Esophagus (tissue), 2 donors: ENCODE measurements around the gene SPACDR. TPM values are rescaled to one million over a fixed set of nuclear protein-coding genes. Genes with fewer than 3 reads are reported as not detected.

ENCODE experiments used
- H3K27ac ChIP-seq, 2 donors: one replicate each; pipeline ENCODE4 v1.5.1; 2013; ENCODE audit warnings: low read depth in 2 of 2, mild to moderate bottlenecking in 2 of 2, inconsistent platforms in 1 of 2, low read length in 1 of 2, moderate library complexity in 1 of 2
- H3K27me3 ChIP-seq, 2 donors: one replicate each; pipeline ENCODE4 v1.6.1; 2013; ENCODE audit warnings: low read length in 2 of 2, control low read depth in 1 of 2, mild to moderate bottlenecking in 1 of 2; ENCODE audit not compliant: insufficient read depth in 2 of 2, control insufficient read depth in 1 of 2
- H3K36me3 ChIP-seq, 2 donors: one replicate each; pipeline ENCODE4 v1.6.1; 2013; ENCODE audit warnings: low read length in 1 of 2; ENCODE audit not compliant: control insufficient read depth in 2 of 2, insufficient read depth in 2 of 2
- H3K4me1 ChIP-seq, 2 donors: one replicate each; pipeline ENCODE4 v1.6.1; 2013; ENCODE audit warnings: low read length in 1 of 2; ENCODE audit not compliant: control insufficient read depth in 2 of 2, insufficient read depth in 2 of 2
- H3K4me3 ChIP-seq, 2 donors: one replicate each; pipeline ENCODE4 v1.5.1; 2013; ENCODE audit warnings: low read length in 2 of 2, mild to moderate bottlenecking in 2 of 2, low read depth in 1 of 2, moderate library complexity in 1 of 2
- H3K9me3 ChIP-seq, 2 donors: one replicate each; pipeline ENCODE4 v1.6.1; 2013; ENCODE audit warnings: mild to moderate bottlenecking in 2 of 2, low read depth in 1 of 2, low read length in 1 of 2, moderate library complexity in 1 of 2; ENCODE audit not compliant: control insufficient read depth in 2 of 2, insufficient read depth in 1 of 2
- WGBS, 2 donors: extraction: QIAGEN DNeasy Blood & Tissue Kit; methylation state at CpG; one replicate each; pipeline ENCODE4 v1.1.7; 2013; 5-methylcytosine and 5-hydroxymethylcytosine counted together
- polyA plus RNA-seq, 2 donors: library from polyadenylated mRNA; stranded (reverse); fragments of 200-250 nt; gene quantifications; one replicate each; pipeline ENCODE4 v1.2.3, GENCODE V29; 2013
- donor health status: healthy with polysubstance abuse.
- donor health status: Bipolar disorder and iron deficiency.

The SPACDR gene
- polyA plus RNA-seq, 2 donors, result 0.31 to 0.65 TPM

- no peaks in the 10 kb centered on the region for H3K4me1 ChIP-seq
- H3K9me3 ChIP-seq, result no peaks in the 10 kb centered on the region
- no peak overlapping the region for H3K27ac ChIP-seq
- H3K36me3 ChIP-seq, result no peaks in the 10 kb centered on the region
- no peaks in the 10 kb centered on the region for H3K27me3 ChIP-seq
- 65 to 72% methylated on average over 1 of the region's 1 CpG for WGBS, 2 donors
- H3K4me3 ChIP-seq, result no peak overlapping the region
Measured at GRCh38 chr7:100419660-100420226, 44.3 kb downstream of the SPACDR start.

GRCh38 chr7:100418930-100419659, 45.0 kb downstream of the SPACDR start:
- no peaks in the 10 kb centered on the region for H3K4me1 ChIP-seq
- no peaks in the 10 kb centered on the region for H3K9me3 ChIP-seq
- no peak overlapping the region for H3K27ac ChIP-seq
- H3K36me3 ChIP-seq, result no peaks in the 10 kb centered on the region
- no peak overlapping the region for H3K4me3 ChIP-seq
- 86 to 87% methylated on average over 1 of the region's 1 CpG for WGBS, 2 donors
- H3K27me3 ChIP-seq, result no peaks in the 10 kb centered on the region

DNA sequence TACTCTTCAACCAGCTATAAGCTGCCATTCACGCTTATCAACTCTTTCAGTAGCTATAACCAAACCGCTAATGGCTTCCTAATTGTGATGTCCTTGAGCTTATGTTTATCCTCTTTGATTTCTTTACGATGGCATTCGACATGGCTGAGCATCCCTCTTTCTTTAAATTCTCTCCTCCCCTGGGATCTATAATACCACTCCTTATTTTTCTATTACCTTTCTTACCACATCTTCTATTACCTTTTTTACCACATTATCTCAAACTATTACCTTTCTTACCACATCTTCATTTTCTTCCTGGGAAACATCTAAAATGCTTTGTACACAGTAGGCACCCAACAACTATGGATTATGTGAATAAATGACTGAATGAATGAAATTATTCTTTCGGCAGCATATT, 48.6 kb downstream of the SPACDR start:
- Histone ChIP-seq H3K9me3 (no peaks in the 10 kb centered on the region), H3K27me3 (no peaks in the 10 kb centered on the region), H3K4me1 (no peaks in the 10 kb centered on the region), H3K36me3 (no peaks in the 10 kb centered on the region), H3K27ac (no peak overlapping the region), H3K4me3 (no peak overlapping the region)
- 90 to 95% methylated on average over 5 of the region's 5 CpGs for WGBS, 2 donors

DNA sequence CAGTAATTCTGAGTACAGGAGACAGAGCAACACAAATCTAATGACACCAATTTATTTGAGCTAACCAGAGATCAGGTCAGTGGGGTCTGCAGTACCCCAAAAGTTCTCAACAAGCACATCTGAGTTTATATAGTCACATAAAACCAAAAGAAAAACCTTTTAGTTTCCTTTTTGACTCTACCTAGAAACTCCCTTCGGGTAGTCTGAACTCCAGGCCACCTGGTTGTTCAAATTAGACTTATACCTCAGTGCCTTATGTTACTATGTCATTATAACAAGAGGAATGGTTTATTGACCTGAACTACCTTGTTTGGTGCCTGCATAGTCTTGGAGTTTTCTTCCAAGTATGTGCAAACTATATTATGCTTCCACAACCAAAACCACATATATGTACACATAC, 50.2 kb downstream of the SPACDR start:
- Histone ChIP-seq H3K4me1 (no peaks in the 10 kb centered on the region), H3K27me3 (no peaks in the 10 kb centered on the region), H3K9me3 (no peaks in the 10 kb centered on the region), H3K4me3 (no peak overlapping the region), H3K36me3 (no peaks in the 10 kb centered on the region), H3K27ac (no peak overlapping the region)
- 69 to 85% methylated on average over 1 of the region's 1 CpG for WGBS, 2 donors

GRCh38 chr7:100413346-100413745, 50.7 kb downstream of the SPACDR start:
- Histone ChIP-seq H3K4me1 (no peaks in the 10 kb centered on the region), H3K27ac (no peak overlapping the region), H3K27me3 (no peaks in the 10 kb centered on the region), H3K36me3 (no peaks in the 10 kb centered on the region), H3K9me3 (no peaks in the 10 kb centered on the region), H3K4me3 (no peak overlapping the region)

DNA sequence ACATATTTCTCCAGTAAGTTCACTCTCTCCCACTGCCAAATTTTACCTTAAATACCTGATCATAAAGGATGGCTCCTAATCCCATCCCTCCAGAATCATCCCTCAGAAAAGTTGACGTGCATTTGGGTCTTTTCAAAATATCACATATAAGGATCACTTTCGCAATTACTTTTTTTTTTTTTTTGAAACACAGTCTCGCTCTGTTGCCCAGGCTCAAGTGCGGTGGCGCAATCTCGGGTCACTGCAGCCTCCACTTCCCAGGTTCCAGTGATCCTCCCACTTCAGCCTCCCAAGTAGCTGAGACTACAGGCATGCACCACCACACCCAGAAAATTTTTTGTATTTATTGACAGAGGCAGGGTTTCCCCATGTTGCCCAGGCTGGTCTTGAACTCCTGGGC, 53.0 kb downstream of the SPACDR start:
- Histone ChIP-seq H3K27me3 (no peaks in the 10 kb centered on the region), H3K9me3 (no peaks in the 10 kb centered on the region), H3K4me1 (no peaks in the 10 kb centered on the region), H3K36me3 (no peaks in the 10 kb centered on the region), H3K27ac (no peak overlapping the region), H3K4me3 (no peak overlapping the region)
- WGBS, 2 donors, result 93 to 97% methylated on average over 6 of the region's 6 CpGs

DNA sequence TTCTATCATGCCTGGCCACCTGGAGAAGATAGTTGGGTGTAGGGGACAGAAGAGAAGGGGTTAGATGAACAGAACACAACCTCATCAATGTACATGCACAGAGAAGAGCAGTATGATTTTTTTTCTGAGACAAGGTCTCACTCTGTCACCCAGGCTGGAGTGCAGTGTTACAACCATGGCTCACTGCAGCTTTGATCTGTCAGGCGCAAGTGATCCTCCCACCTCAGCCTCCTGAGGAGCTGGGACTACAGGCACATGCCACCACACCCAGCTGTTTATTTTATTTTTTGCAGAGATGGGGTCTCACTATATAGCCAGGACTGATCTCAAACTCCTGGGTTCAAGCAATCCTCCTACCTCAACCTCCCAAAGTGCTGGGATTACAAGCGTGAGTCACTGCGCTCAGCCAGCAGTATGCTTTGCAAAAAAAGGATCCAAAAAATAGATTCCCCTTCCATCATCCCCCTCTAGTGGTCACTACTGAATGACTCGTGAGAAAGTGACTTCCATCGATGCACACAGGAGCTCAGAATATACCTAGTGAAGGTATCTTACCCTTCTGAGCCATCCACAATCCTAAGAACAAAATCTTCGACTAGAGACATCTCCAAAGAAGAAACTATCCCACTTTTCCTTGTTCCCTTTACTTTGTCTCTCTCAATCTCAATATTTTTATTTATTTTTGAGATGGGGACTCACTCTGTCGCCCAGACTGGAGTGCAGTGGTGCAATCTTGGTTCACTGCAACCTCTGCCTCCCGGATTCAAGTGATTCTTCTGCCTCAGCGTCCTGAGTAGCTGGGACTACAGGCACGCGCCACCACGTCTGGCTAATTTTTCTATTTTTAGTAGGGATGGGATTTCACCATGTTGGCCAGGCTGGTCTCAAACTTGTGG, 56.5 kb downstream of the SPACDR start:
- no peaks in the 10 kb centered on the region for H3K9me3 ChIP-seq
- no peak overlapping the region for H3K27ac ChIP-seq
- no peak overlapping the region for H3K4me3 ChIP-seq
- no peaks in the 10 kb centered on the region for H3K36me3 ChIP-seq
- H3K27me3 ChIP-seq, result no peaks in the 10 kb centered on the region
- no peaks in the 10 kb centered on the region for H3K4me1 ChIP-seq
- 55 to 58% methylated on average over 12 of the region's 12 CpGs for WGBS, 2 donors

DNA sequence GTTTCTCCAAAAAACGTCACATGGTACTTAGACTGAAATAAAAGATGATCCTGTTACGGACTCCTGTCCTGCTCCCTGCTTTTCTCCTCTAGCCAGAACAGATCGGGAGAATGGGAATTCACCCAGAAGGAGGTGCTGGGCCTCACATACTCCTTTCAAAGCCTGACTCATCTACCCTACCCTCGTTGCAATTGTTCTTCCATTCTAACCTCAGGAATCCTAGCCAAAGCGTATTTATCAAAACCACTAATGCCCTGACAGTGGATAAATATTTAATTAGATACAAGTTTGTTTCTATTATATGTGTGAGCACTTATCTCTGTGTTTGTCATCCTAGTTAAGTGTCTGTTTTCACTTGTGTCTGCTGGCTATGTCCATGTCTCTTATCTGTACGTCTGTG, 57.3 kb downstream of the SPACDR start:
- Histone ChIP-seq H3K27ac (no peak overlapping the region), H3K4me1 (no peaks in the 10 kb centered on the region), H3K9me3 (no peaks in the 10 kb centered on the region), H3K36me3 (no peaks in the 10 kb centered on the region), H3K4me3 (no peak overlapping the region), H3K27me3 (no peaks in the 10 kb centered on the region)
- 50 to 52% methylated on average over 6 of the region's 6 CpGs for WGBS, 2 donors
